Myometrial cell (primary cell): ENCODE data around the gene FAM43B. TPM values are rescaled to one million over a fixed set of nuclear protein-coding genes. Genes with fewer than 3 reads are reported as not detected.

Source experiments
- total RNA-seq: library from RNA; depleted of rRNA; stranded (reverse); fragments of >200 nt; gene quantifications from 2 replicates; pipeline ENCODE4 v1.2.3, GENCODE V29; 2015

The FAM43B gene, protein sequence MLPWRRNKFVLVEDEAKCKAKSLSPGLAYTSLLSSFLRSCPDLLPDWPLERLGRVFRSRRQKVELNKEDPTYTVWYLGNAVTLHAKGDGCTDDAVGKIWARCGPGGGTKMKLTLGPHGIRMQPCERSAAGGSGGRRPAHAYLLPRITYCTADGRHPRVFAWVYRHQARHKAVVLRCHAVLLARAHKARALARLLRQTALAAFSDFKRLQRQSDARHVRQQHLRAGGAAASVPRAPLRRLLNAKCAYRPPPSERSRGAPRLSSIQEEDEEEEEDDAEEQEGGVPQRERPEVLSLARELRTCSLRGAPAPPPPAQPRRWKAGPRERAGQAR
- 0.35 TPM in 1 of 2 replicates, not detected in the other for total RNA-seq

DNA sequence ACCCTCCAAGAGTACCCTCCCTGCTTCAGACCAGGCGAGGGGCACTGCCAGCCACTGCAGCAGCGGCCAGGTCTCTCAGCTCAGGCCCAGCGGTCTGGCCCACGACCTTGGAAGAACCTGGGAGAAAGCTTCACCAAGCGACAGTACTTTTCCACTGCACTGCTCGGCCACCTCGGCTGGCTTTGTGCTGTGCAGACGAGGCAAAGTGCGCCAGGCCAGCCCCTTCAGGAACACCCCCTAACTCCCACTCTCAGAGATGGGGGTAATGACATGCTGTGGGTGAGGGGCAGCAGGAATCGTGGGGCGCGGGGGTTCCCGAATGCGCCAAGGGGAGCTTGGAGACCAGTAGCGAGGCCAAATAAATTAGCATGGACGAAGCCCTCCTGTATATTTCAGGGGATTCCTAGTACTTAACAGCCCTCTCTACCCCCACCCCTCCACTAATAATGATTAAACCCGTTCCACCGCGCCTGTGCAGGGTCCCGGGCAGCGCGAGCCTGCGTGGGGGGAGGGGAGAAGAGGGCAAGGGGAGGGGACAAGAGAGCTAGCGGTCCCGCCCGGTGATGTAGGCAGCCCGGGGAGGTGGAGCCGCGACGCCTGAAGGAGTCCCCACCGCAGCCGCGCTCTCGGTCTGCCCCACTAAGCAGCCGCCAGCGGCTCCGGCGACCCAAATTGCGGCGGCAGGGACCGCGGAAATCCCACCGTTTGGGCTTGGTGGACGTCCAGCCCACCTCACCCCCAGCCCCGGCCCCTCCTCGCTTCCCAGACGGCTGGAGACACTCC is at the start of gene FAM43B:
Gene FAM43B, plus strand, starts transcription at position 629 of the 783 bp plus-strand sequence. CDS start 401 bp downstream, outside the sequence.

DNA sequence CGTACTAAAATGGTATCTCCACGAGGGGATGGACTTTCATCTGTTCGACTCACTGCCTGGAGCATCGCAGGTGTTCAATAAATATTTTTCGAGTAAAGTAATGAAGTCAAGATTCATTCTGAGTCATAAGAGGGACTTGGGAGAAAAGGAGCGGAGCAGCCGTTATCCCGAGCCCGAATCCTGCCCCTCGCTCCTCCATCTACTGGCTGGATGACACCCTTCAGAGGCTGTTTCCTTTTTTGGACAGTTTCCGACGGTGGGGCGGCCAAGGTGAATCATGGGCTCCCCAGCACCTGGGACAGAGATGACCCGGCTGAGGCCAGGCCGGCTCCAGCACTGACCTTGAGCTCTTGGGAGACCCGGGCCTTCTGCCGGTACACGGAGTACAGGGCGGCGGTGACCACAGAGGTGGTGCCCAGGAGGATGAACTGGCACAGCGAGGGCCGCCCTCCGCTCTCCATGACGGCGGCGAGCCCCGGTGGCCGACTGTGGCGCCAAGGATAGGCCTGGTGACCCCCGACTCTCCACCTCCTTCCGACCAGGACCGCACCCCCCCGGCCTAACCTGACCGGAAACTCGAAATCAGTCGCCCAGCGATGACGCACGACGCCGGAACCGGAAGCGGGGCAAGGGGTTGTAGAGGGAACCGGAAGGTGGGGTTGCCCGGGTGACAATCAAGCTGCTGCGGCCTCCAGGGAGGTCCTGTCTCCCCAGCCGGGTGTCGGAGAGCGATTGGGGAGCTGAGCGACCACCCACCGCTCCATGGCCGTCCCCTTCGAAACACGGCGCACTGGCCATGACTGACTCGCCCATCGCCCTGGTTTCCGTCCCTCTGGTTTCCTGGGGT is 44.6 kb upstream of the FAM43B start, which contains the start of gene MUL1:
Gene MUL1, minus strand, starts transcription at position 588 of the 847 bp plus-strand sequence. Its CDS starts 127 bp downstream, at position 461.

DNA sequence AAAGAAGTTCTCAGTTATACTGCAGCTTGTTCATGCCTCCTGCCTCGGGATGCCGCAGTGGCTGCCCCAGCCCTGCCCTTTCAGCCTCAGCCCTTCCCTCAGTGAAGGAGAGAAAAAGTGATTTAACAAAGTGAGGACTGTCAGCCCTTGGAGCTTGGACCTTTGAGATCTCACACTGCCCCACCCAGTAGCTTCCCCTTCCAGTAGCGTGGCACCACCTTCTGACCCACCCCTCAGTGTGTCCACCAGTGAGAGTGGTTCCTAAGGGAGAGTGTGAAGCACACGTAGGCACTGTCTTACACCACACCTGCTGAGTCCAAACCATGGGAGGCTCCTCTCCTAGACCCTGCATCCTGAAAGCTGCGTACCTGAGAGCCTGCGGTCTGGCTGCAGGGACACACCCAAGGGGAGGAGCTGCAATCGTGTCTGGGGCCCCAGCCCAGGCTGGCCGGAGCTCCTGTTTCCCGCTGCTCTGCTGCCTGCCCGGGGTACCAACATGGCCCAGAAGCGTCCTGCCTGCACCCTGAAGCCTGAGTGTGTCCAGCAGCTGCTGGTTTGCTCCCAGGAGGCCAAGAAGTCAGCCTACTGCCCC is 36.4 kb downstream of the FAM43B start, which contains the start of gene CDA:
Gene CDA, plus strand, starts transcription at position 464 of the 592 bp plus-strand sequence. Its CDS starts 33 bp downstream, at position 497.

Other genes starting within 250 kb of the FAM43B start
- gene CAMK2N1, start 66.4 kb upstream of the FAM43B start, total RNA-seq: 25.1 and 28.4 TPM in 2 replicates
- gene MUL1, start 44.4 kb upstream of the FAM43B start, total RNA-seq: 20.4 and 35.7 TPM in 2 replicates
- gene CDA, start 36.5 kb downstream of the FAM43B start, total RNA-seq: 25.4 and 31.5 TPM in 2 replicates
- 116 and 133 TPM in 2 replicates for gene PINK1, start 80.9 kb downstream of the FAM43B start, total RNA-seq
- gene DDOST, start 108.8 kb downstream of the FAM43B start, total RNA-seq: 416 and 461 TPM in 2 replicates
- under 0.01 and 1.9 TPM in 2 replicates for gene KIF17, start 165.4 kb downstream of the FAM43B start, total RNA-seq
- 1.7 and 5.0 TPM in 2 replicates for gene SH2D5, start 180.1 kb downstream of the FAM43B start, total RNA-seq
- 129 and 159 TPM in 2 replicates for gene HP1BP3, start 234.7 kb downstream of the FAM43B start, total RNA-seq